ENCODE results near the gene UCK1. TPM values are rescaled to one million over a fixed set of nuclear protein-coding genes. Genes with fewer than 3 reads are reported as not detected.

UCK1 gene
- total and polyA plus RNA-seq, 4 donors, result 24.5 to 45.7 (median 32.0) TPM

DNA sequence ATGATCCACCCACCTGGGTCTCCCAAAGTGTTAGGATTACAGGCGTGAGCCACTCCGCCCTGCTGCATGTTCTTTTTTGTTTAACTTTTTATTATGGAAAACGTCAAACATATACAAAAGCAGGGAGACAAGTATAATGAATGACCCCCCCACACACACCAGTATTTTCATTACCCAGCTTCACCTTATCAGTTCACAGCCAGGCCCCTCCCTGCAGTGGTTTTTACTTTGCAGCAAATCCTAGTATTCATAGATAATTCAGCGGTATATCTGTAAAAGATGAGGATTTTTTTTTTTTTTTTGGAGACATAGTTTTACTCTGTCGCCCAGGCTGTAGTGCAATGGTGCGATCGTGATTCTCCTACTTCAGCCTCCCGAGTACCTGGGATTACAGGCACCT, 26.1 kb downstream of the UCK1 start:
- intact Hi-C loops (cut with DNase I), result loop anchor here in 1 of 2 donors (10.0 kb wide), 1 partner anchor 240 kb away; the partner anchor contains the start of gene RAPGEF1
- Histone ChIP-seq H3K27me3 (ENCODE audit: control insufficient read depth in 1 of 2, insufficient read depth in 2 of 2, low read length in 1 of 2) (no peaks in the 10 kb centered on the region), H3K27ac (ENCODE audit: low read depth in 1 of 2, low read length in 2 of 2) (no peak overlapping the region), H3K9me3 (ENCODE audit: control insufficient read depth, low read length) (no peaks in the 10 kb centered on the region), H3K36me3 (ENCODE audit: control insufficient read depth in 1 of 2, insufficient read depth in 2 of 2, low read length in 1 of 2) (peaks cover 0 to 5% of the 10 kb centered on the region in 2 donors), H3K4me1 (ENCODE audit: control insufficient read depth in 1 of 2, insufficient read depth in 2 of 2, low read length in 2 of 2) (no peaks in the 10 kb centered on the region), H3K4me3 (ENCODE audit: low read length in 2 of 2) (no peak overlapping the region)
- DNase-seq (no peak), ATAC-seq (ENCODE audit: low FRiP score) (no peak)
- WGBS, 2 donors, result 90 to 92% methylated on average over 8 of the region's 8 CpGs

GRCh38 chr9:131503626-131504465, 27.2 kb downstream of the UCK1 start:
- peak overlapping the region; percentile 35 to 48 for H3K4me3 ChIP-seq (ENCODE audit: low read length in 2 of 2)
- H3K4me1 ChIP-seq (ENCODE audit: control insufficient read depth in 1 of 2, insufficient read depth in 2 of 2, low read length in 2 of 2), result no peaks in the 10 kb centered on the region
- no peaks in the 10 kb centered on the region for H3K9me3 ChIP-seq (ENCODE audit: control insufficient read depth, low read length)
- intact Hi-C loops (cut with DNase I), result loop anchor here in 1 of 2 donors (10.0 kb wide), 1 partner anchor 241 kb away; the partner anchor contains the start of gene RAPGEF1
- H3K27ac ChIP-seq (ENCODE audit: low read depth in 1 of 2, low read length in 2 of 2), result no peak overlapping the region
- no peaks in the 10 kb centered on the region for H3K36me3 ChIP-seq (ENCODE audit: control insufficient read depth in 1 of 2, insufficient read depth in 2 of 2, low read length in 1 of 2)
- DNase-seq (no peak), ATAC-seq (ENCODE audit: low FRiP score) (no peak)
- 11 to 15% methylated on average over 32 of the region's 32 CpGs for WGBS, 2 donors
- no peaks in the 10 kb centered on the region for H3K27me3 ChIP-seq (ENCODE audit: control insufficient read depth in 1 of 2, insufficient read depth in 2 of 2, low read length in 1 of 2)

- Histone ChIP-seq H3K36me3 (ENCODE audit: control insufficient read depth in 1 of 2, insufficient read depth in 2 of 2, low read length in 1 of 2) (no peaks in the 10 kb centered on the region), H3K27me3 (ENCODE audit: control insufficient read depth in 1 of 2, insufficient read depth in 2 of 2, low read length in 1 of 2) (no peaks in the 10 kb centered on the region), H3K4me1 (ENCODE audit: control insufficient read depth in 1 of 2, insufficient read depth in 2 of 2, low read length in 2 of 2) (no peaks in the 10 kb centered on the region), H3K4me3 (ENCODE audit: low read length in 2 of 2) (peak within 1 kb of the TSS; percentile 35 to 48), H3K9me3 (ENCODE audit: control insufficient read depth, low read length) (no peaks in the 10 kb centered on the region), H3K27ac (ENCODE audit: low read depth in 1 of 2, low read length in 2 of 2) (no peak within 1 kb of the TSS)
- 0% methylated on average over 69 to 83 of the region's 83 CpGs for WGBS, 2 donors
- DNase-seq, result peak; percentile 91 to 95
- intact Hi-C loops (cut with DNase I), result loop anchor here in 1 of 2 donors (10.0 kb wide), 1 partner anchor 242 kb away; the partner anchor contains the start of gene RAPGEF1
- ATAC-seq (ENCODE audit: low FRiP score), result peak; percentile 95
Measured at GRCh38 chr9:131502781-131503625, 28.1 kb downstream of the UCK1 start, which contains the start of gene POMT1. Gene POMT1 (plus strand): TSS chr9:131502918. CDS start chr9:131504219, 1,301 bp downstream.

- WGBS, 2 donors, result 50 to 52% methylated on average over 5 of the region's 5 CpGs
- H3K27me3 ChIP-seq (ENCODE audit: control insufficient read depth in 1 of 2, insufficient read depth in 2 of 2, low read length in 1 of 2), result no peaks in the 10 kb centered on the region
- H3K27ac ChIP-seq (ENCODE audit: low read depth in 1 of 2, low read length in 2 of 2), result no peak overlapping the region
- no peaks in the 10 kb centered on the region for H3K4me1 ChIP-seq (ENCODE audit: control insufficient read depth in 1 of 2, insufficient read depth in 2 of 2, low read length in 2 of 2)
- DNase-seq (no peak), ATAC-seq (ENCODE audit: low FRiP score) (no peak)
- intact Hi-C loops (cut with DNase I), result loop anchor here in 1 of 2 donors (10.0 kb wide), 1 partner anchor 244 kb away; the partner anchor contains the start of gene RAPGEF1
- no peak overlapping the region for H3K4me3 ChIP-seq (ENCODE audit: low read length in 2 of 2)
- H3K36me3 ChIP-seq (ENCODE audit: control insufficient read depth in 1 of 2, insufficient read depth in 2 of 2, low read length in 1 of 2), result peaks cover 0 to 4% of the 10 kb centered on the region in 2 donors
- H3K9me3 ChIP-seq (ENCODE audit: control insufficient read depth, low read length), result no peaks in the 10 kb centered on the region
Measured at GRCh38 chr9:131500939-131501541, 30.0 kb downstream of the UCK1 start.

DNA sequence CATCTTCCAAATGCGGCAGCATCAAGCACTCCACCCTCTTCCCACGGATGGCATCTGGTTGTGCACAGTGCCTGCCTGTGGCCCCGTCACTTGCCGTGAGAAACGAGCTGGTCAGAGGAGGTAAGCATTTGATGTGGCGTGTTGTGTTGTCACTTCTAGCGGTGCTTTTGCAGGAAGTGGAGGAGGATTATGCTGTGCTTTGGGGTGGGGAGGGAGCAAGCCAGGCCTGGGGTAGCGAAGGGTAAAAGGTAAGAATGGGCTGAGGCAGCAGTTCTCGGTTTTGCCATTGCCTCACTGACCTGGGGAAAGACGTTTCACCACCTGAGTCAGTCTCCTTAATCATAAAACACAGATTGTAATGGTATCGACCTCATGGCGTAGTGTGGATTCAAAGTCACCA, 30.7 kb downstream of the UCK1 start:
- Histone ChIP-seq H3K9me3 (ENCODE audit: control insufficient read depth, low read length) (no peaks in the 10 kb centered on the region), H3K4me1 (ENCODE audit: control insufficient read depth in 1 of 2, insufficient read depth in 2 of 2, low read length in 2 of 2) (no peaks in the 10 kb centered on the region), H3K27me3 (ENCODE audit: control insufficient read depth in 1 of 2, insufficient read depth in 2 of 2, low read length in 1 of 2) (no peaks in the 10 kb centered on the region), H3K36me3 (ENCODE audit: control insufficient read depth in 1 of 2, insufficient read depth in 2 of 2, low read length in 1 of 2) (peaks cover 0 to 5% of the 10 kb centered on the region in 2 donors), H3K27ac (ENCODE audit: low read depth in 1 of 2, low read length in 2 of 2) (no peak overlapping the region), H3K4me3 (ENCODE audit: low read length in 2 of 2) (no peak overlapping the region)
- ATAC-seq (ENCODE audit: low FRiP score), result no peak
- intact Hi-C loops (cut with DNase I), result loop anchor here in 1 of 2 donors (10.0 kb wide), 1 partner anchor 244 kb away; the partner anchor contains the start of gene RAPGEF1
- no peak for DNase-seq
- WGBS, 2 donors, result 71 to 74% methylated on average over 12 of the region's 12 CpGs

DNA sequence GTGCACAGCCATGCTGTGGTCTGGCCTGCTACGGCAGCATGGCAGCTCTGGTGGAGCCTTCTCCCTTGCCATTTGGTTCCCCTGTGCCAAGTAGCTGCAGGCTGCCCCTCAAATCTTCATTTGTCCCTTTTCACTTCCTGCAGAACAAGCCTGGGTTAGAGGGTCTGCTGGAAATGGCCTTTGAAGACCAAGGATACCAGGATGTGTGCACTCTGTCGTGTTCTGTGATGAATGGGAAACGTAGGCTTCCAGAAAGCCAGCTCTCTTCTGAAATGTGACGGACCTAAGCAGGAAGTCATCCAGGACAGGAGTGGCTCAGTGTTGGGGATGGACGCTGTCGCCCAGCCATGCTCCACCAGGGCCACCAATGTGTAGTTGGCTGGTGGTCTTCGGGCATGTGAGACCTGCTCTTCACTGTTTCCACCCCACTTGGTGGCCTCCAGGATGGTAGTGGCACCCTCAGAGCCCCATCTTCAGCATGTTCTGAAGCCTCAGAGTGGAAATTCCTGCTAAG, 31.8 kb downstream of the UCK1 start:
- no peaks in the 10 kb centered on the region for H3K4me1 ChIP-seq (ENCODE audit: control insufficient read depth in 1 of 2, insufficient read depth in 2 of 2, low read length in 2 of 2)
- WGBS, 2 donors, result 64 to 77% methylated on average over 7 of the region's 7 CpGs
- no peak overlapping the region for H3K4me3 ChIP-seq (ENCODE audit: low read length in 2 of 2)
- H3K9me3 ChIP-seq (ENCODE audit: control insufficient read depth, low read length), result no peaks in the 10 kb centered on the region
- peaks cover 0 to 5% of the 10 kb centered on the region in 2 donors for H3K36me3 ChIP-seq (ENCODE audit: control insufficient read depth in 1 of 2, insufficient read depth in 2 of 2, low read length in 1 of 2)
- ATAC-seq (ENCODE audit: low FRiP score) (no peak), DNase-seq (no peak)
- no peak overlapping the region for H3K27ac ChIP-seq (ENCODE audit: low read depth in 1 of 2, low read length in 2 of 2)
- intact Hi-C loops (cut with DNase I), result no loop called here
- H3K27me3 ChIP-seq (ENCODE audit: control insufficient read depth in 1 of 2, insufficient read depth in 2 of 2, low read length in 1 of 2), result no peaks in the 10 kb centered on the region

DNA sequence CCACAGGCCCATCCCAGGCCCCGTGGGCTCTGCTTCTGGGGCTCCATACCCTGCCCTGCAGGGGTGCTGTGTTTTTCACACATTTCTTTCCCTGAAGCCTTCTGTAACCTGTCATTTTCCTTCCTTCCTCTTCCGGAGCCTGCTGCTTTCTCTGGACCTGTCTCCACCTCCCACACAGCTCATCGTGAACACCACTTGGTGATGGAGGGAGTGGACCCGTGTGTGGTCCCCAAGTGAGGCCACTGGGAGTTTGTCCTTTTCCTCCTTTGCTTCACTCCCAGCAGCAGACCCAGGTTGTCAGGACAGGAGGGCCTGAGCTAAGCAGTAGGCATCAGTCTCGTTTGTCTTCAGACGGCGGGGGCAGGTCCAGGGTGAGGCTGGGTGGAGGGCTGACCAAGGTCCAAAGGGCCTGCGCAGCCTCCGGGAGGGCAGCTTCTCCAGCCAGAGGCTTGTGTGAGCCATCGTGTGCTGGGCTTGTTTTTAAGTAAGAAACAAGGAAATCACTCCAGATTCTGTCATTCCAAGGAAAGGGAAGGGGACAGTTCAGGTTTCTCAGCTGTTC, 34.1 kb downstream of the UCK1 start:
- intact Hi-C loops (cut with DNase I), result no loop called here
- Histone ChIP-seq H3K27me3 (ENCODE audit: control insufficient read depth in 1 of 2, insufficient read depth in 2 of 2, low read length in 1 of 2) (no peaks in the 10 kb centered on the region), H3K27ac (ENCODE audit: low read depth in 1 of 2, low read length in 2 of 2) (no peak overlapping the region), H3K4me1 (ENCODE audit: control insufficient read depth in 1 of 2, insufficient read depth in 2 of 2, low read length in 2 of 2) (no peaks in the 10 kb centered on the region), H3K4me3 (ENCODE audit: low read length in 2 of 2) (no peak overlapping the region), H3K36me3 (ENCODE audit: control insufficient read depth in 1 of 2, insufficient read depth in 2 of 2, low read length in 1 of 2) (peaks cover 0 to 5% of the 10 kb centered on the region in 2 donors), H3K9me3 (ENCODE audit: control insufficient read depth, low read length) (no peaks in the 10 kb centered on the region)
- 71 to 75% methylated on average over 10 of the region's 10 CpGs for WGBS, 2 donors
- DNase-seq (no peak), ATAC-seq (ENCODE audit: low FRiP score) (no peak)

GRCh38 chr9:131495785-131496184, 35.3 kb downstream of the UCK1 start:
- 78 to 82% methylated on average over 22 of the region's 22 CpGs for WGBS, 2 donors
- Histone ChIP-seq H3K4me1 (ENCODE audit: control insufficient read depth in 1 of 2, insufficient read depth in 2 of 2, low read length in 2 of 2) (no peaks in the 10 kb centered on the region), H3K4me3 (ENCODE audit: low read length in 2 of 2) (no peak overlapping the region), H3K9me3 (ENCODE audit: control insufficient read depth, low read length) (no peaks in the 10 kb centered on the region), H3K27ac (ENCODE audit: low read depth in 1 of 2, low read length in 2 of 2) (no peak overlapping the region), H3K27me3 (ENCODE audit: control insufficient read depth in 1 of 2, insufficient read depth in 2 of 2, low read length in 1 of 2) (no peaks in the 10 kb centered on the region), H3K36me3 (ENCODE audit: control insufficient read depth in 1 of 2, insufficient read depth in 2 of 2, low read length in 1 of 2) (peaks cover 0 to 10% of the 10 kb centered on the region in 2 donors)
- intact Hi-C loops (cut with DNase I), result no loop called here
- no peak for ATAC-seq (ENCODE audit: low FRiP score)
- no peak for DNase-seq

Data from aorta (tissue), 5 donors.